Astrocyte (in vitro differentiated cells and primary cell): ENCODE results near the gene FGF19.

Source experiments
- EZH2 ChIP-seq: IDR thresholded peaks from 2 replicates; pipeline ENCODE4 v1.6.1; 2012; ENCODE audit warnings: mild to moderate bottlenecking, low read length, inconsistent platforms; ENCODE audit not compliant: insufficient read depth
- TF ChIP-seq, protein P1 (sequence below): IDR thresholded peaks from 2 replicates; pipeline ENCODE4 v1.5.1; 2011; ENCODE audit warnings: low read depth, mild to moderate bottlenecking, inconsistent platforms, low read length, moderate library complexity; ENCODE audit not compliant: insufficient read depth

DNA sequence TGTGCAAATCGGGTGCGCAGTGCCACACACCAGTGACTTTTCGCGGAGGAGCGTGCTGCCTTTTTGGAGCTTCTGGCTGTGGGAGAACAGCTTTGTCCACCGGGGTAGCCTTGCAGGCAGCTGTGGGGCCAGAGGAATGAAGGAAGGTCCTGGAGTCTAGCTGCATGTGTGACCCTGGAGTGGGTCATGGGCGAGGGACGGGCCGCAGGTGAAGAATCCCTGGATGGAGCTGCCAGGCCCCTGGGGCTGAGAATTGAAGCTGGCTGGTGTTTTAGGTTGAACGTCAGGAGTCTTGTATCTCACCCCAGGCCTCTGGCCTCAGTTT, 54.3 kb downstream of the FGF19 start:
- TF ChIP-seq, protein P1, sequence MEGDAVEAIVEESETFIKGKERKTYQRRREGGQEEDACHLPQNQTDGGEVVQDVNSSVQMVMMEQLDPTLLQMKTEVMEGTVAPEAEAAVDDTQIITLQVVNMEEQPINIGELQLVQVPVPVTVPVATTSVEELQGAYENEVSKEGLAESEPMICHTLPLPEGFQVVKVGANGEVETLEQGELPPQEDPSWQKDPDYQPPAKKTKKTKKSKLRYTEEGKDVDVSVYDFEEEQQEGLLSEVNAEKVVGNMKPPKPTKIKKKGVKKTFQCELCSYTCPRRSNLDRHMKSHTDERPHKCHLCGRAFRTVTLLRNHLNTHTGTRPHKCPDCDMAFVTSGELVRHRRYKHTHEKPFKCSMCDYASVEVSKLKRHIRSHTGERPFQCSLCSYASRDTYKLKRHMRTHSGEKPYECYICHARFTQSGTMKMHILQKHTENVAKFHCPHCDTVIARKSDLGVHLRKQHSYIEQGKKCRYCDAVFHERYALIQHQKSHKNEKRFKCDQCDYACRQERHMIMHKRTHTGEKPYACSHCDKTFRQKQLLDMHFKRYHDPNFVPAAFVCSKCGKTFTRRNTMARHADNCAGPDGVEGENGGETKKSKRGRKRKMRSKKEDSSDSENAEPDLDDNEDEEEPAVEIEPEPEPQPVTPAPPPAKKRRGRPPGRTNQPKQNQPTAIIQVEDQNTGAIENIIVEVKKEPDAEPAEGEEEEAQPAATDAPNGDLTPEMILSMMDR, result no peak
- no peak for TF ChIP-seq EZH2
